ENCODE data around the gene DEPDC7. TPM values are rescaled to one million over a fixed set of nuclear protein-coding genes. Genes with fewer than 3 reads are reported as not detected.
A peak's percentile ranks its signal among the peaks of the same experiment; 100 is the strongest.

Gene DEPDC7
- total and polyA plus RNA-seq, 2 of the 4 experiments (the other 2 are of a cell fraction): 7.4 to 9.7 TPM

- H4K91ac ChIP-seq (ENCODE audit: insufficient read depth, low read depth, low read length): no peak overlapping the region
- H2AK9ac ChIP-seq (replicated peaks; ENCODE audit: low read depth, low read length, poor library complexity): no peak overlapping the region
- H2BK15ac ChIP-seq (ENCODE audit: low read depth, low read length): no peak overlapping the region; the same call in 2 of the 3 replicates
- no peak overlapping the region for H3K4me3 ChIP-seq (ENCODE audit: insufficient read depth, low read depth, low read length)
- H3K9ac ChIP-seq (ENCODE audit: low read depth, low read length): no peak overlapping the region
- H3K4me2 ChIP-seq (ENCODE audit: low read depth, low read length): no peak overlapping the region
- H3K56ac ChIP-seq (ENCODE audit: extremely low read depth, insufficient read depth, low read length): no peak overlapping the region
- in situ Hi-C loops (cut with MboI; ENCODE audit: low sequenced_read_pairs) (no loop called here), dilution Hi-C loops (cut with HindIII; ENCODE audit: low sequenced_read_pairs, unreplicated experiment) (no loop called here), intact Hi-C loops (cut with micrococcal nuclease) (no loop called here)
- H3K27me3 ChIP-seq (ENCODE audit: control insufficient read depth, insufficient read depth, low read length): no peaks in the 10 kb centered on the region
- BruUV-seq (replicated peaks): no TSS peak
- no peaks in the 10 kb centered on the region for H3K9me3 ChIP-seq (ENCODE audit: control insufficient read depth, insufficient read depth, low read length)
- no peaks in the 10 kb centered on the region for H3K36me3 ChIP-seq (ENCODE audit: control insufficient read depth, insufficient read depth, low read length)
- H2AFZ ChIP-seq (replicated peaks; ENCODE audit: low read length, poor library complexity): no peak overlapping the region
- H3K23ac ChIP-seq (ENCODE audit: low read depth, low read length): no peak overlapping the region
- POLR2A ChIA-PET (ENCODE audit: unreplicated experiment): no interaction called here
- peaks cover 4% of the 10 kb centered on the region for H3K9me1 ChIP-seq (ENCODE audit: insufficient read depth, low read length)
- DNase-seq: no peak
- H3K18ac ChIP-seq (ENCODE audit: low read depth, low read length): no peak overlapping the region
- H2BK20ac ChIP-seq (ENCODE audit: low read depth, low read length): no peak overlapping the region
- peaks cover 5% of the 10 kb centered on the region for H3K4me1 ChIP-seq (ENCODE audit: control insufficient read depth, insufficient read depth, low read length)
- no peak overlapping the region for H4K8ac ChIP-seq (ENCODE audit: low read depth in 2 of 2, low read length in 2 of 2)
- no peak overlapping the region for H2BK120ac ChIP-seq (ENCODE audit: low read depth, low read length)
- no peak overlapping the region for H3K27ac ChIP-seq (ENCODE audit: insufficient read depth, low read length)
- ATAC-seq (ENCODE audit: low read depth): no peak
- H3K79me1 ChIP-seq (ENCODE audit: low read depth in 1 of 2, low read length in 2 of 2): no peaks in the 10 kb centered on the region
- H3K14ac ChIP-seq (replicated peaks; ENCODE audit: low read depth, low read length): 0 out of 2 replicates have a peak overlapping the region, but pooled peaks have one; percentile 9
- CTCF ChIA-PET: no interaction called here
- no peak overlapping the region for H4K5ac ChIP-seq (ENCODE audit: low read depth, low read length)
- H3K4ac ChIP-seq (ENCODE audit: low read depth, low read length): no peak overlapping the region; the same call in 1 of the 2 replicates
- H2BK5ac ChIP-seq (ENCODE audit: low read depth, low read length, poor library complexity, severe bottlenecking): no peak overlapping the region
- no peaks in the 10 kb centered on the region for H4K20me1 ChIP-seq (ENCODE audit: insufficient read depth, low read length)
- TF ChIP-seq MAFK (IDR thresholded peaks at IDR 0.05; ENCODE audit: low read depth, low read length): no peak
- TF ChIP-seq CEBPB (IDR thresholded peaks at IDR 0.05; ENCODE audit: low read depth, low read length): no peak
- no peak for TF ChIP-seq SMC3 (IDR thresholded peaks at IDR 0.05; ENCODE audit: low read depth, low read length)
- TF ChIP-seq RFX5 (IDR thresholded peaks at IDR 0.05; ENCODE audit: low read depth, low read length): no peak
- TF ChIP-seq RCOR1 (IDR thresholded peaks at IDR 0.05; ENCODE audit: insufficient replicate concordance, low read length): no peak
- TF ChIP-seq CTCF (conservative IDR thresholded peaks at IDR 0.05; ENCODE audit: low read depth, low read length): no peak
- TF ChIP-seq POLR2A (IDR thresholded peaks at IDR 0.05; ENCODE audit: low read depth, low read length): no peak
- no peak overlapping the region for H2AK5ac ChIP-seq (ENCODE audit: low read depth, low read length)
Observed at GRCh38 chr11:33006010-33006409, 9.7 kb upstream of the DEPDC7 start.

All from IMR-90 (cell line).